HG03342 (cell line): ENCODE results near the gene FAIM2.

Experiments used
- ATAC-seq: cut with Tn5 transposase; IDR thresholded peaks from one replicate; pipeline ENCODE4 v1.9.1; 2021; ENCODE audit warnings: mild to moderate bottlenecking, moderate library complexity; ENCODE audit not compliant: unreplicated experiment

Gene FAIM2

DNA sequence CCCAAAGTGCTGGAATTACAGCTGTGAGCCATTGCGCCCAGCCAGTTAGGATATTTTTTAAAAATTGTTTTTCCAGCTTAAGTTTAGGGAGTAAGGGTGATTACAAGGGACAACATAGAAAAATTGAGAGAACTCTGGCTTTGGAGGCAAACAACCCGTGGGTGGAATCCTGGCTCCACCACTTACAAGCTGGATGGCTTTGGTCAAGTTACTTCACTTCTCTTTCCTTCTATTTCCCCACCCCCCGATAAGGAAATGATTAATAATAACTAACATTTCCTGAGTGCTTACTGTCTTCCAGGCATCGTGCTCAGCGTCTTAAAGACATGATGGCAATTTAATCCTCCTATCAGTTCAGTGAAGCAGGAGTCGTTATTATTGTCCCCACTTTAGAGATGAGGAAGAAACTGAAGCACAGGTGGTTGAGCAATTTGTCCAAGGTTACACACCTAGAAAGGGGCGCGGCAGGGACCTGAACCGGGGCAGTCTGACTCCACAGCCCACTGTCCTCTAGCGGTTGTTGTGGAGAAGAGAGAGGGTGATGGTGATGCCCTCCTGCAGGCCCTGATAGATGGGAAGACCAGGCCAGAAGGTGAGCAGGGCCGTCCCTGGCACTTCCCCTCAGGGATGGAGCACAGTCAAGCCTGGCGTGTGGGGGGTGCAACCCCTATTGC is 16.7 kb upstream of the FAIM2 start:
- no peak for ATAC-seq

DNA sequence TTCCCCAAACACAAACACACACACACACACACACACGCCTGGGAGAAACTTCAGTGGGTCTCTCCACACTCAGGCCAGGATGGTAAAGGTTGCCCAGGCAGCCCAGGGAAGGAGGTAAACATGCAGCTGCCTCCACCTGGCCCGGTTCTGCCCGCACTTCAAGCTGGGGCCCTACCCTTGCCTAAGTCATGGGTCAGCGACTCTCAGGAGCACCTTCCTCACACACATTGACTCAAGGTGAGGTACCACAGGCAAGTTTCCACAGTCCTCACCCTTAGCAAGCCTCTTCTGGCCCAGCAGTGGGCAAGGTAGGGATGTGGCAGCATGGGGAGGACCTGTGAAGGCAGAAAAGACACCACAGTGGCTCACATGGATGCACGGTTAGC is 14.1 kb upstream of the FAIM2 start:
- no peak for ATAC-seq

DNA sequence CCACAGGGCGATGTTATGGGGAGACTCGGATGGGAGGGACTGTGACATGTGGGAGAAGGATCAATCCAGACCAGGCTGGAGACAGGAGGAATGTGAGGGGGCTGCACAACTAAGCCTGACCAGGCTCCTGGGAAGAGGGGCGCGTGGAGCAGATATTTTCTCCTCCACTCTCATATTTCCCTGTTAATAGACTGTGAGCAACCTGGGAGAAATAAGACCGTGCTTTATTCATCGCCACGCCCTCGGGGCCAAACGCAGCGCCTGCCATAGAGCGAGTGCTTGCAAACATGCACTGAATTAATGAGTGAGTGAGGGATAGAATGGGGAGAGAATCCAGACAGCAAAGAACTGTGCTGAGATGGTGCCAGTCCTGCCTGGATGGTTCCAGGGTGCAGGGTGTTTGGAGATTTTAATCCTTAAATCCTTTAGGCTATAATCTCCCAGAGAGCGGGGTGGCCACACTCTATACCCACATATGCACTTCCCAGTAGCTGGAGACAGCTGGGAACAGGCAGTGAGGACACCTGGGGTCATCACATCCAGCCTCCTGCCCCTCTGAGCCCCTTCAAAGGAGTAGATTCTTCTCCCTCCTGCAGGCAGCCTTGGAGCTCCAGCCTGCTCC is 13.6 kb upstream of the FAIM2 start:
- no peak for ATAC-seq

DNA sequence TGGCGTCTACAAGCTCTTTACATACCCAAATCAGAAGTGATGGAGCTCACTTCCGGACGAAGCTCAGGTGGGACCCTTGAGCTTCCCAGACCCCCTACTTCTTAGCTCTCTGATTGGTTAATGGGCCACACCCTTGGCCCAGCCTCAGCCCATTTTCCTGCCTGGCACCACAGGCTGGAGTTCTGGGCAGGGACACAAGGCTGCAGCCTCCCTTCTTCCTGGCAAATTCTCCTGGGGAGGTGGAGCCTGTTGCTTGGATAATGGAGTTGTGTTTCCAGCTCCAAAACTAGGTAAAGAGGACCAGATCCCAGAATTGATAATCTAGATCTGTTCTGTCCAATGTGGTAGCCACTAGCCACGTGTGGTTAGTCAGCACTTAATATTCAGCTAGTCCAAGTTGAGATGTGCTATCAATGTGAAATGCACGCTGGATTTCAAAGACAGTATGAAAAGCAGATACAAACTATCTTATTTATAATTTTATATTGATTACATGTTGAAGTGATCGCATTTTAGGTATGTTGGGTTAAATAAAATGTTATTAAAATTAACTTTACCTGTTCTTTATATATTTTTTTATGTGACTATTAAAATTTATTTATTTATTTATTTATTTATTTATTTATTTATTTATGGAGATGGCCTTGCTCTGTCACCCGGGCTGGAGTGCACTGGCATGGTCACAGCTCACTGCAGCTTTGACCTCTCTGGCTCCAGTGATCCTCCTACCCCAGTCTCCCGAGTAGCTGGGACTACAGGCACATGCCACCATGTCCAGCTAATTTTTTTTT is 12.6 kb upstream of the FAIM2 start:
- ATAC-seq, result no peak

DNA sequence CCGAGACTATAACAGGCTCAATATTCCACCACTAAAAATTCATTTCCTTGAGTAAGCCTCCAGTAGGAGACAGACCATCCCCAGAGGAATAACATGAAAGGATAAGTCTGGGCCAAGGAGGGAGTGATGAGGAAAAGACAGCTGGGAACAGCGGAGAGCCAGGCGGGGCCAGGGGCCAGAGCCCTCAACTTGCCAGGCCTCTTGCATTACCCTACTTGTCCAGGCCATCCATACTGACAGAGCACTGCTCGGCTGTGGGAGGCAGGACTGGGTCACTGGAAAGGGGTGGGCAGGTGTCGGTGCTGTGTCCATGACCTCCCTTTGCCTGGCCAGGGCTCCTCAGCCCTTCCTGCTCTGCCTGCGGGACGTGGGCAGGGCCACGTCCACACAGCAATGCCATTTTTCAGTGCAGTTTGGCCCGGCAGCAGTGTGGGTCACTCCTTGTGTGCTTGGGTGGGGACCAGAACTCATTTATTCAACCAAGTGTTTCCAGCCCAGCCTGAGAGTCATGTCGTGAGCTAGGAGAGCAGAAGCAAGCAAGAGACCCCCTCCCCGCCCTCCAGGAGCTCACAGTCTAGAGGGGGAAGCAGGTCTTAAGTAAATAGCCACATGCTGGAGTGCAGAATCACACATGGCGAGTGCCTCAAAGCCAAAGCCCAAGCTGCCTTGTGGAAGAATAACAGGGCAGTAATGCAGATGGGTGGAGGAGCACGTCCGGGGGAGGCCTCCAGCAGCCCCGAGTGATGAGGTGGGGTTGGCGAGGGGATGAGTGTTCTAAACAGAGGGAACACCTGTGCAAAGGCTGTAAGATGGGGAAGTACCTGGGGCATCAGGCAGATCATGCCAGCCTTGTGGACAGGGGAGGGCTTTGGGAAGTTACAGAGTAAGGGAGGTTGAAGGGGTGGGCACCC is 8.9 kb upstream of the FAIM2 start:
- no peak for ATAC-seq

DNA sequence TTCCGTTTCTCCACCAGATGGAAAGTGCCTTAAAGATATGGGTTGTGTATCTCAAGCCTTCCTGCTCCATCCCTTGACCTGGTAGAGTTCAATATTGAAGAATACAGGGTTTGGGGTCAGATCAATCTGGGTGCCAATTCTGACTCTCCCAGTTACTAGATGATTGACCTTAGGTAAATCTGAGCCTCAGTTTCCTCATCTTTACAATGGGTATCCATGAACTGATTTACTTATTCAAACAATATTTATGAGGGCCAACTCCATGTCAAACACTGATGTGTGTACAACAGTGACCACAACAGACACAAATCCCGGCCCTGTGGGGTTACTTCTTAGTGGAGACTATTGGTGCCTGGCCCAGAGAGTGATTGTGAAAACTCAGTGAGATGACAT is 7.5 kb upstream of the FAIM2 start:
- no peak for ATAC-seq

DNA sequence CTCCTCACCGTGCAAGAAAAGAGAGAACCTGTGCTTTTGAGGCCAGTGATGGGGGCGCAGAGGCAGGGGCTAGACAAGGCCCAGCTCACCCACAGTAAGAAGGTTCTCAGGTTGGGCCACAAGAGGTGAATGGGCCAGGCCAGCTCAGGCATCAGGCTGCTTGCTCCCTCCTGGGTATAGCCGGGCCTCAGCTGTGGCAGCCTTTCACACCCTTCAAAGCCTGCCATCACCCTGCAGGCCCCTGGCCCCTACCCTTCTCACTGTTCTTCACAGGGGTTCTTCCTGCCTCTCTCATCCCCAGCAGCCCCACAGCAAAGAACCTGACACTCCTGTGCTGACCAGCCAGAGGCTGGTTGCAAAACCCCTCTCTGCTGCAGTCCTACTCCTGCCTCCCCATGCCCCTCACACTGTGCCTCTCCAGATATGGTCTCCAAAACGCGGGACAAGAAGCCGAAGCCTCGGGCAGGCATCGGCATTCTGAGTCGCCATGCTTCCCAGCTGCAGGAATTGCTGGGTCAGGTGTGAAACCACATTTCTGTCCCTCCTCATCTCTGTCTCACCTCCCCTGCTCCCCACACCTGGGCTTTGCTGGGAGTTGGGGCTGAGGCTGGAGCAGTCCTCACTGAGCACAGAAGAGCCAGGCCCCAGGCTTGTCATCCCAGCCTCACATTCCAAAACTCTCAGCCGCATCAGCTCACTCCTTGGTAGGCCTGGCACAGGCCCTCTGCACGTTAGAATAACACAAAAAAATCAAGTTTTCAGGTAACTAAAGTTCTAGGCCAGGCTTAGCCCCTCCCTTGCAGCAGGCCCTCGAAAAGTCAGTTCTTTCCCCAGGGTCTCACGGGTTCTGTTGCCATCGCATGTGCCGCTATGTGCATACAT is 6.9 kb upstream of the FAIM2 start:
- no peak for ATAC-seq

DNA sequence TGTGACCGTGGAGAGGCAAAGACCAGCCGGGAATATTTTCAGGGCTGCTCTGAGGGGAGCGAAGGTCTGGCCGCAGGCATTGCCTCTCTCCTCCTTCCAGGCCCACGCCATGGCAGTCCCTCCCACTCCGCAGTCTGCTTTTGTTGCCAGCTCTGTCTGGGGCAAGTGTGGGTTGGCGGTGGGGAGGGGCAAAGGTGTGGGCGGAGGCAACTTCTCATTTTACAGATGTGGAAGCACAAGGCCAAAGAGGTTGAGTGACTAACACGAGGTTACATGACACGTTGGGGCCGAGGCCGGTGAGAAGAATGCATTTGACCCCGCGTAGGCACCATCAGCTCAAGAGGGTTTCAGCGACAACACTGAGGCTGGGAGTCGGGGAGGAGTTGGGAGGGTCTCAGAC is 6.1 kb upstream of the FAIM2 start:
- no peak for ATAC-seq

DNA sequence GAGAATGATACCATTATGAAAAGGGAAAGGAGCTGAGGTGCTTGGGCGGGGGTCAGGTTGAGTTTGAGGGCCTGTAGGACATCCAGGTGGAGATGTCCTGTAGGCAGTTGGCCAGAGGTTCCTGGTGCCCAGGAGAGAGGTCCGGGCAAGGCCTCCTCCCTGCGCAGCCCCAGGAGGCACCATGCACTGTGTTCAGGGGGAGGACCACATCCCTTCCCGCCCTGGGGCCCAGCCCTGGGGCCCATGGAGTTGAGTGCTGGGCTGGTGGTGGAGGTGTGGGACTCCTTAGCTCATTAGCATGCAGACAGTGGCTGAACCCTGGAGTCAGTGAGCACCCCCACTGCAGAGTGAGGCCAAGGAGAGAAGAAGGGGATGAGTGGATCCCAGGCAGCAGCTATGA is 5.7 kb upstream of the FAIM2 start:
- no peak for ATAC-seq

DNA sequence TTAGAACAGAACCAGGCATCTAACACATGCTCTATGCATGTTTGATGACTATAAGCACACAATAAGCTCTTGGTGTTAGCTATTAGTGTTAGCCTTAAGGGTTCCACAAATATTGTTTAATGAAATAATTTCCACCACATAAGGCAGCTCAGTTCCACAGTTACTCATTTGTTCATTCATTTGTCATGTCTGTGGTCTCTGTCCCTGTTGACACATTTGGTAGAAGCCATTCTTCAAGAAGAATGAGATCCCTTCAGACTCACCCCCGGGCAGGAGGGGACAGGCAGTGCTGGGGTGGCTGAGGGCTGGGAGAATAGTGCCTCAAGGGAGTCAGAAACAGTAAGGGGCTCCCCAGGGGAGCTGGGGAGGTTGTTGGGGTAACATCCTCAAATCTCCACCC is 3.7 kb upstream of the FAIM2 start:
- ATAC-seq, result no peak

DNA sequence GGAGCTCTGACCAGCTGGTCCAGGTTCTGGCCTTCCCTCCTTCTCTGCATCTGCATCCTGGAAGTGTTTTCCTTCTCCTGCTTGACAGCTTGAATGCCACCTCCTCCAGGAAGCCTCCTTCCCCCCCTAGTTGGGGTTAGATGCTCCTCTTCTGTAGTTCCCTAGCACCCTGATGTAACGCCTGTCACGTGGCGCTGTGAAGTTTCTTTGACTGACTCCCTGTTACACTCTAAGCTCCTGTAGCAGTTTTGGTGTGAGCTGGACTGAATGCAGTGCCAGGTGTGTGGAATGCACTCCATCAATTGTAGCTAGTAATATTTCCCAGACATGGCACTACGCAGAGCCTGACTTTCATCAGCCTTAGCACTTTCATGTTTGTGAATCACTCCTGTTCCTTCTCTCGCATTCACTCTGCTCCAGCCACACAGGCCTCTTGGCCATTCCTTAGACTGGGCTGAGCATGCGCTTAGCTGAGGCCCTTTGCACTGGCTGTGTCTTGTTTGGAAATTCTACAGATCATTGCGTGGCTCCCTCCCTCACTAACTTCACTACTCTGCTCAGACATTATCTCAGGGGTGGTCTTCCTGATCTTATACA is 2.1 kb upstream of the FAIM2 start:
- no peak for ATAC-seq

DNA sequence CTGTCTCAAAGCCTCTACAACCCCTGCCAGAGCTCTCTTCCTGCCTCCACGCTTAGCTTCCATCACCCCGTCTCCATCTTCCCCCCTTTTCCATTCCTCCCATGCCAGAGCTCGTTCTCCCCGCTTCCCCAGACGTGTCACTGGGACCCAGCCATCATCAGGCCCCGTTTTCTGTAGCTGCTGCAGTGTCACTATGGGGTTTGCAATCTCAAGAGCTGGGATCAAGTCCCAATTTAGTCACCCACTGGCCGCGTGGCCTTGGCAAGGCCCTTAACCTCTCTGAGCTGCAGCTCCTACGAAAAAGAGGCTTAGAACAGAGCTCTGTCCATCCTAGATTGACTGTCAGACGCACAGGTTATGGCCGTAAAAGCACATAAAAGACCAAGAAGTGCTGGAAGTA is 901 bp upstream of the FAIM2 start:
- no peak for ATAC-seq

DNA sequence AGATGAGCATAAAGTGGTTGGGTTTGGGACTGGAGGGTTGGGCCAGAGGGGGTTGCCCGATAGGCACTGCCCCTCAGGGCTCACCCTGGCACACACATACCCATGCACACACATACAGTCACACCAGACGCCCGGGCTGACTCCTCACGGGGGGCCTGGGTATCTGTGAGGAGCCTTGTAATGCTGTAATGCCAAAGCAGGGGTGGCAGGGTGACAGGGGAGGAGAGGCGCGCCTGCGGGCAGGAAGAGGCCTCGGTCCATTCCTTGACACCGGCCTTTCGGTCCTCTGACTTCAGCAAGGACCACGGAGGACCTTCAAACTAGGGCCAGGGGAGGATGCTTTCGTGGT is 375 bp downstream of the FAIM2 start:
- ATAC-seq, result no peak

DNA sequence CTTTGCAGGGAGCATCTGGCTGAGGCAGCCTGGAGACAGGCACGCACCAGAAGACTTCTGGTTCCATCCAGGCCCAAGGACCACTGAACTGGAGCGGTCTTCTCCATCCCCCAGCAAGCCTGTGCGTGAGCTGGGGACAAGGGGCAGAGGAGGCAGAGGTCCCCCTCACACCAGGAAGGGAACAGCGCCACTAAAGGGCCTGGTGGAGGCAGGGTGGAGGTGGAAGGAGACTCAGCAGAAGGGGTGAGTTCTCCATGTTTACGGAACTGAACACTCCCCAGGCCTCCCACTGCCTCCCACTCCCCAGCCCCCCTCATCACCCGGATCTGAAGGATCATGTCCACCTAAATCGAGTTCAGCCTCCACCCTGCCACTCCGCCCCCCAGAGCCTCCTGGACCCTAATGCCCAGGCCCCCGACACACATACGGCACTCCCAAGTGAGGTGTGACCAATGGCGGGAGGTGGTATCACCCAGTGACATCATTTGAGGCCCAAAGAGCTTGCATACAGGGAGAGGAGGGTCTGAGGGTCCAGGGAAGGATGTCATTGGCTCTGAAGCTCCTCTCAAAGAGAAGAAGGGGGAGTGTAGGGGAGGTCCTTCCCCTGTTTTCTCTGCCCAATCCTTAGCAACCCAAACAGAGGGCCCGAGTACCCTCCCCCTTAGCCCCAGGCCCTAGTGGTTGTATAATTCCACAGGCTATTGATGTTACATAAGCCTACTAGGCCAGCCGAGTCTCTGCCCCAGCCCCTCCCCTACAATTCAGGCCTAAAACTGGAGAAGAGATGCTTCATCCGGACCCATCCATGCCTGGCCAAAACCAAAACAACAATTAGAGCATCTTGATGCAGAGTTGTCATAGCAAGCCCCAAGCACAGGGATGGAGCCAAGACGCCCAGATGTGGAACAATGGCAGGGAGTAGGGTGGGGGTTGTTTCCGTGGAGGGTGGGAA is 1.0 kb downstream of the FAIM2 start:
- no peak for ATAC-seq

DNA sequence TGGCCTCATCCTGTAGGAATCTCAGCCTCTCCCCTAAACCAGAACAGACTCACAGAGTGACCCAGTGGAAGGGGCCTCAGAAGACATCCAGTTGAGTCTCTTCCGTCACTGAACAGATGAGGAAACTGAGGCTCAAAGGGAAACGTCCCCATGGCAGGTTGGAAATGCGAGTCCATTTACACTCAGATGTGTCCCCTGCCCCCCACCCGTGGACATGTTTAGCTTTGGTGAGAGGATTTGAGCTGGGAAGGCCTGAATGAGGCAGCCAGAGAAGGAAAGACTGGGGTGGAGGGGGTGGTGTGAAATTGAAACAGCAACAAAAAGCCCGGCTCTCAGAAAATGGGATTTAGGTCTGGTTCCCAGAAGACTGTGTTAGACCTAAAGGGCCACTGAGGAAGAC is 1.7 kb downstream of the FAIM2 start:
- no peak for ATAC-seq

DNA sequence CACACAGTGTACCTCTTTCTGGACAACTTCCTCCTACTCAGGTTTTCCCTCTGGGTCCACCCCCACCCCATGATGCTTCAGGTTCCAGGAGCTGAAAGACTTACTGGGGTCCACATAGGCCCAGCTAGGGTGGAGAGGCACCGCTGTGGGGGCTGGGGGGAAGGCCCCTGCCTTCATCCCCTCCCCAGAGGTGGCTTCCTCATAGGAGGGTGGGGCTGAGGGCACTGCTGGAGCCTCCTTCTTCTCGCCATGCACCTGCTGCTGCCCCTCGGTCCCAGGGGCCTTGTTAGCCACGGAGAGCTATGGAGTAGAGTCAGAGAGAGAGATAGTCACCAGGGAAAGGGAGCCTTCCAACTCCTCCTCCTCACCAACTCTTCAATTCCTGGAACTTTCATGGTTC is 2.7 kb downstream of the FAIM2 start:
- ATAC-seq, result no peak

DNA sequence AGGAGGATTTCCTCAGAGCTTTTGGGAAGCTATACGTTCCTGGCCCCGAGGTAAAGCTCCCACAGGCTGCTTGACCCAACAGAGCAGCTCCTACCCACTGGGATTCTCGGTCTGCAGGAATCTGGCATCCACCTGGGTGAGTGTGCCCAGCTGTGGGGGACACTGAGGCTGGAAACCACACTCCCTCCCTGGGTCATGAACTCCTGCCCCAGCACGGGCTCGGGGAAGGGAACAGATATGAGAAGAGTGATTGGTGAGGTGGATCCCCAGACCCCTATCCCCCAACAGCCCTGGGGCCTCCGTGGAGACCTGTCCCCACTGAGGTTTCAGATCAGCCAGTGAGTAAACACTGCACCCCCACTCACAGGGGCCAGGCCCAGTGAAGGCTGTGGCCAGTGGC is 3.3 kb downstream of the FAIM2 start:
- ATAC-seq, result no peak

DNA sequence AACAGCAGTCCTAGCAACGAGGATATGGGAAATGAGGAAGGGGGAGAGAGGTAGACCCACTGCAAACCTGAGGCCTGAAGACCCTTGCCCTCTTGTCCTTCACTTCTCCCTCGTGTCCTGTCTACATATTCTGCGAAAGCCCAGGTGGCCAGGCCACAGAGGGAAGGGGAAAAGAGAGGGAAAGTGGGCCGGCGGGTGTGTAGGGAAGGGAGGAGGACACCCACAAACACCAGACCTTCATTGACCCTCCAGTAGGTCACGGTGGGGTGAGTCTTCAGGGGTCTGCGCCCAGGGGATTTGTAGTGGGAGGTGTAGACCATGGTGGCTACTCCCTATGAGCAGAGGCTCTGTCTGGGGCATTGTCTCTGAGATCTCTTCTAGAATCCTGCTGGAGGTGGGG is 3.8 kb downstream of the FAIM2 start:
- no peak for ATAC-seq

DNA sequence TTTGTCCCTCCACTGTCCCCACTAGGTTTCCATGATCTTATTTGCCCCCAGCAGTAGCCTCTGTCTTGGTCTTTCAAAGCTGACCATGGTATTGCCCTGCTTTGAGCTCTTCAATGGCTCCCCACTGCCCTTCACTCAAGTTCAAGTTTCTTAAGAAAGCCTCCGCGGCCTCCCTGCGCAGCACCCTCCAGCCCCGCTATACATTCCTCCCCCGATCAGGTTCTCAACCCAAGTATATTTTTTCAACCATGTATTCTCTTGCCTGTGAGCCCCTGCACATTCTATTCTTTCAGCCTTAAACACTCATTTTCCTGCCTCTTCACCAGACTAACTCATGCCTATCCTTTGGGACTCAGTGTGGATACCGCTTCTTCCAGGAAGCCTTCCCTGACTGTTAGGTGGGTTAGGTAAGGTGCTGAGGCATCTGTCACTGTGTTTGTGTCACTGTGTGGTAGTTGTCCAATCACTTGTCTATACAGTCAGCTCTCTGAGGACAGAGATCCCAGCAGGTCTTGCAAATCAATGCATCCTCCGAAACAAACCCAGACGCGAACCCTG is 4.3 kb downstream of the FAIM2 start:
- ATAC-seq, result no peak
